HEK293T (cell line): ENCODE measurements around the gene CNIH1.
"Not testable (repeated sequence)": the region's sequence is repeated elsewhere in the genome, so short reads cannot be mapped to it uniquely, and the experiment has no call there.

ENCODE experiments used
- CTCF ChIA-PET: fragments of 350-600 bp; formaldehyde crosslinking; extraction: SDS; loops from one replicate; lab custom pipeline; 2021; ENCODE audit warnings: antibody characterized with exemption, inconsistent platforms; lab: Yijun Ruan, JAX
- POLR2A ChIA-PET: fragments of 350-600 bp; formaldehyde crosslinking; extraction: SDS; loops from one replicate; lab custom pipeline; 2020; ENCODE audit warnings: antibody characterized with exemption, inconsistent platforms; lab: Yijun Ruan, JAX
- DNase-seq: peaks from one replicate; pipeline ENCODE4 v3.0.0; 2012; ENCODE audit warnings: mixed read lengths; ENCODE audit errors: extremely low spot score
- ARNT ChIP-seq: fragments of 450-650 bp; IDR thresholded peaks from 2 replicates; pipeline ENCODE4 v1.6.1; 2017; ENCODE audit warnings: mild to moderate bottlenecking
- BHLHE40 ChIP-seq: fragments of 450-650 bp; IDR thresholded peaks from 2 replicates; pipeline ENCODE4 v1.6.1; 2016; ENCODE audit warnings: mild to moderate bottlenecking, moderate library complexity, borderline replicate concordance
- CTBP1 ChIP-seq: fragments of 450-650 bp; IDR thresholded peaks from 2 replicates; pipeline ENCODE4 v1.6.1; 2016; ENCODE audit warnings: borderline replicate concordance
- ELF4 ChIP-seq: fragments of 450-650 bp; IDR thresholded peaks from 2 replicates; pipeline ENCODE4 v1.6.1; 2017; ENCODE audit warnings: antibody characterized with exemption
- FOXA1 ChIP-seq: fragments of 450-650 bp; IDR thresholded peaks from 2 replicates; pipeline ENCODE4 v1.6.1; 2016; ENCODE audit warnings: mild to moderate bottlenecking
- FOXK2 ChIP-seq: fragments of 450-650 bp; IDR thresholded peaks from 2 replicates; pipeline ENCODE4 v1.6.1; 2016; ENCODE audit warnings: mild to moderate bottlenecking
- FOXM1 ChIP-seq: fragments of 450-650 bp; IDR thresholded peaks from 2 replicates; pipeline ENCODE4 v1.6.1; 2017; ENCODE audit warnings: mild to moderate bottlenecking, borderline replicate concordance
- HDGF ChIP-seq: fragments of 450-650 bp; IDR thresholded peaks from 2 replicates; pipeline ENCODE4 v1.6.1; 2017; ENCODE audit warnings: antibody characterized with exemption, borderline replicate concordance
- L3MBTL2 ChIP-seq: fragments of 450-650 bp; conservative IDR thresholded peaks from 2 replicates; pipeline ENCODE4 v1.6.1; 2016; ENCODE audit warnings: mild to moderate bottlenecking
- LEF1 ChIP-seq: fragments of 450-650 bp; IDR thresholded peaks from 2 replicates; pipeline ENCODE4 v1.6.1; 2017; ENCODE audit warnings: mild to moderate bottlenecking, borderline replicate concordance
- NFRKB ChIP-seq: fragments of 450-650 bp; IDR thresholded peaks from 2 replicates; pipeline ENCODE4 v1.6.1; 2016; ENCODE audit warnings: mild to moderate bottlenecking, moderate library complexity
- PKNOX1 ChIP-seq: fragments of 450-650 bp; IDR thresholded peaks from 2 replicates; pipeline ENCODE4 v1.6.1; 2016
- SP1 ChIP-seq: fragments of 450-650 bp; IDR thresholded peaks from 2 replicates; pipeline ENCODE4 v1.6.1; 2017
- SUZ12 ChIP-seq: fragments of 450-650 bp; IDR thresholded peaks from 2 replicates; pipeline ENCODE4 v1.6.1; 2016; ENCODE audit warnings: mild to moderate bottlenecking
- TARDBP ChIP-seq: fragments of 450-650 bp; IDR thresholded peaks from 2 replicates; pipeline ENCODE4 v1.6.1; 2016
- ZNF384 ChIP-seq: fragments of 450-650 bp; IDR thresholded peaks from 2 replicates; pipeline ENCODE4 v1.6.1; 2016

CNIH1 gene

GRCh38 chr14:54443981-54444380 is 2.8 kb upstream of the CNIH1 start:
- CTCF ChIA-PET: no interaction called here
- no peak for TF ChIP-seq BHLHE40
- TF ChIP-seq ZNF384: no peak
- TF ChIP-seq SUZ12: no peak
- TF ChIP-seq LEF1: no peak
- no peak for TF ChIP-seq FOXK2
- TF ChIP-seq L3MBTL2: no peak
- no peak for TF ChIP-seq CTBP1
- no peak for TF ChIP-seq SP1
- no peak for TF ChIP-seq TARDBP
- TF ChIP-seq ELF4: no peak
- POLR2A ChIA-PET: no interaction called here
- DNase-seq: no peak

GRCh38 chr14:54442961-54443360 is 1.8 kb upstream of the CNIH1 start:
- CTCF ChIA-PET, DNase-seq, POLR2A ChIA-PET: not testable (repeated sequence)

- CTCF ChIA-PET: interaction anchor here (0.5 to 0.6 kb wide), 3 partner anchors 17 to 203 kb away, joined by 3 to 4 read pairs (median 3); no protein-coding TSS in a partner anchor
- POLR2A ChIA-PET: interaction anchor here (1.2 kb wide), 1 partner anchor 48 kb away, joined by 4 read pairs; no protein-coding TSS in a partner anchor
- DNase-seq: no peak
- TF ChIP-seq FOXK2 (no peak), SUZ12 (no peak), HDGF (no peak), SP1 (no peak), L3MBTL2 (no peak), ELF4 (no peak), LEF1 (no peak), FOXA1 (no peak), TARDBP (no peak), ARNT (no peak), CTBP1 (no peak)
These were observed 700 bp downstream of the CNIH1 start for GRCh38 chr14:54440476-54440872.

- no peak for DNase-seq
- POLR2A ChIA-PET: interaction anchor here (1.2 kb wide), 1 partner anchor 48 kb away, joined by 4 read pairs; no protein-coding TSS in a partner anchor
- CTCF ChIA-PET: no interaction called here
- TF ChIP-seq BHLHE40 (no peak), PKNOX1 (no peak), LEF1 (no peak), ARNT (no peak), L3MBTL2 (no peak), HDGF (no peak), SUZ12 (no peak), ZNF384 (no peak), ELF4 (no peak), SP1 (no peak), NFRKB (no peak)
These were observed 1.1 kb downstream of the CNIH1 start for GRCh38 chr14:54440037-54440436.

GRCh38 chr14:54438703-54439102 is 2.5 kb downstream of the CNIH1 start:
- DNase-seq: no peak
- TF ChIP-seq ARNT (no peak), NFRKB (no peak), CTBP1 (no peak), FOXM1 (no peak), ZNF384 (no peak), SUZ12 (no peak), HDGF (no peak), TARDBP (no peak), BHLHE40 (no peak), ELF4 (no peak), SP1 (no peak), FOXA1 (no peak), LEF1 (no peak), FOXK2 (no peak), L3MBTL2 (no peak), PKNOX1 (no peak)
- ChIA-PET POLR2A (interaction anchor here (0.6 kb wide), 1 partner anchor 127 kb away, joined by 3 read pairs; no protein-coding TSS in a partner anchor), CTCF (interaction anchor here (0.8 kb wide), 1 partner anchor 18 kb away, joined by 5 read pairs; no protein-coding TSS in a partner anchor)

GRCh38 chr14:54437954-54438353 is 3.2 kb downstream of the CNIH1 start:
- POLR2A ChIA-PET: interaction anchor here (0.7 kb wide), 1 partner anchor 70 kb away, joined by 3 read pairs; no protein-coding TSS in a partner anchor
- not testable (repeated sequence) for DNase-seq

GRCh38 chr14:54435500-54435981 is 5.6 kb downstream of the CNIH1 start:
- TF ChIP-seq SP1 (no peak), CTBP1 (no peak)
- DNase-seq: no peak
- CTCF ChIA-PET: interaction anchor here (0.6 to 1.3 kb wide), 2 partner anchors 15 to 448 kb away, joined by 3 to 5 read pairs; no protein-coding TSS in a partner anchor
- POLR2A ChIA-PET: interaction anchor here (1.3 to 1.9 kb wide), 2 partner anchors 39 to 68 kb away, joined by 4 read pairs; partner anchors contain the start of gene CDKN3

More at GRCh38 chr14:54437954-54438353, 3.2 kb downstream of the CNIH1 start:
- CTCF ChIA-PET: interaction anchor here (1.0 kb wide), 1 partner anchor 17 kb away, joined by 3 read pairs; no protein-coding TSS in a partner anchor
